Skin of body (tissue), 2 donors: ENCODE data around the gene FITM1. TPM values are rescaled to one million over a fixed set of nuclear protein-coding genes. Genes with fewer than 3 reads are reported as not detected.
A peak's percentile ranks its signal among the peaks of the same experiment; 100 is the strongest.

ENCODE experiments used
- DNase-seq: peaks from one replicate; lab custom pipeline; 2025; lab: John Stamatoyannopoulos, UW
- total RNA-seq: library from RNA; depleted of rRNA; stranded (reverse); fragments of >200 nt; gene quantifications from one replicate; pipeline ENCODE4 v1.2.3, GENCODE V29; 2014

The FITM1 gene
- total RNA-seq, 1 donor from 2014 or later: 13.0 TPM

DNA sequence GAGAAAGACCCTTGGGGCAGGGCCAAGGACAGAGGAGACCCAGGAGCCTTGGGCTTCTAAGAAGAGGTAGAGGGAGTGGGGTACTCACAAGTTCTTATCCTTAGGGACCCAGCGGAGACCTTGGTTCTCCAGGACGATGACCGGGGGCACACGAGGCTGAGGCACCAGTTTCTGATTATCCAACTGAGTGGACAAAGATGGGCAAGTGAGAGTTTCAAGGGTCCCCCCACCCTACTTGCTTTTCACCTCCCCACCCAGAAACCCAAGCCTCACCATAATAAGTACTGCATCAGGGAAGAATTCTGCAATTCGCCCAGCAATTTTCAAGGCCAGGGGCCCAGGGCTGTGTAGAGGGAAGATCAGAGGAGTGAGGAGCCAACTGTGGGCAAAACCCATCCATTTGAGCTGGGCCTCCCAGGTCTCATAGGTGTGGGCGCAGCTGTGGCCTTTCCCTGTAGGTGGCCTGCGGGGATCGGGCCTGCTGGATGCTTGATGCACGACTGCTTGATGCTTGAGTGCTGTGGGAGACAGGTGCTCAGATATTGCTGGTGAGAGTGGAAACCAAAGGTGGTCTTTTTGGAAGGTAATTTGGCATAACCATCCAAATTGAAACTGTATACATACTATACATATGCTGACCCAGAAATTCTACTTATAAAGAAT is 8.9 kb downstream of the FITM1 start:
- no peak for DNase-seq

- peak; percentile 99 for DNase-seq
Measured at GRCh38 chr14:24141097-24141880, 10.8 kb downstream of the FITM1 start, which contains the start of gene EMC9. TSS of gene EMC9 (minus strand) at chr14:24141591. CDS start at chr14:24141304, 287 bp downstream.

- no peak for DNase-seq
Measured at GRCh38 chr14:24143511-24143910, 13.1 kb downstream of the FITM1 start.

DNA sequence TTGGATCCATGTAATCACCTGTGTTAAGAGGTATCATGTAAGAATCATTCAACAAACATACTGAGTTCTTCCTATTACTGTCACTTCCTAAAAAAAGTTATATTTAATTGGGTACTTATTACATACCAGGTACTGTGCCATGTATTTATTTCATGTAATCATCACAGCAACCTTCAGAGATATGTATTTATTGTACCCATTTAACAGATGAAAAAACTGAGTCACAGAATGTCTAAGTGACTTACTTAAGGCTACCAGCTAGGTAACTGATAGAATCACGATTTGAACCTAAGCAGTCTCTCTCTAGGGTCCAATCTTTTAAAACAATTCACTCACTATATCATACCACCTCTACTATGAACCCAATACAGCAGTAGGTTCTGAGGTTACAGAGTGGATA is 14.0 kb downstream of the FITM1 start:
- DNase-seq: no peak

- DNase-seq: no peak
Measured at GRCh38 chr14:24145219-24145618, 14.8 kb downstream of the FITM1 start.

DNA sequence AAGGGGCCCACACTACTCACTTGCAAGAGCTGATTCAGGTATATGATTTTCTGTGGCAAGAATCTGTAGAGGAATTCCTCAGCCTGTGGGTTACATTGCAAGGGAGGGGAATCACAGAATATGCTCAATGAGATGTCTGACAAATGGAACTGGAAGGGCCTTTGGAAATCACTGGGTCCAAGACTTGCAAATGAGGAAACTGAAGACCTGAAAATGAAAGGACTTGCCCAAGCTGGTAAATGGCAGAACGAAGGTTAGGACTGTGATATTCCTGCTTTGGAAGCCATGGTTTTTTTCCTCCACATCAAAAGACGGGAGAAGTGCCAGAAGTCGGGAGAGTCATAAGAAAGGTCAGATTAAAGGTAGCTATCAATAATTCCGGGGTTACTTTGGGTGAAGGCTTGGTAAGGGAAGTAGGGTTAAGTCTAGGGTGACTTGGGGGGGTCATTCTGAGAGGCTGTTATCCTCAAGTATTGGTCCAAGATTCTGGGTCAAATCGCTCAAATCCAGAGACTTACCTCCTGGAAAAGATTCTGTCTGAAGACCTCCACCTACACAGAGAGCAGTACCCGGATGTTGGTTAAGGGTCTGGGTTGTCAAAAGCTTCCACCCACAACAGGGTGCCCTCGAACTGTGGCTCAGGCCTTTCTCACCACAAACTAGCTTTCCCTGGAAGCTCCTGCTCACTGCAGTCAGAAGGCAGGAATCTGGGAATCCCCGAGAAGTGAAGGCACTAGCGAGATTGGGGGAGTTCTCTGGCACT is 15.4 kb downstream of the FITM1 start:
- no peak for DNase-seq

- peak; percentile 90 for DNase-seq
Measured at GRCh38 chr14:24146453-24146977, 16.1 kb downstream of the FITM1 start, which contains the start of gene PSME2. TSS of gene PSME2 (minus strand) at chr14:24146610. CDS start at chr14:24146581, 29 bp downstream.

- DNase-seq: peak; percentile 98
Measured at GRCh38 chr14:24146978-24147760, 16.7 kb downstream of the FITM1 start, which contains the start of gene RNF31. TSS of gene RNF31 (plus strand) at chr14:24147498. CDS start at chr14:24147699, 201 bp downstream.

GRCh38 chr14:24147761-24148428 is 17.4 kb downstream of the FITM1 start:
- DNase-seq: no peak

DNA sequence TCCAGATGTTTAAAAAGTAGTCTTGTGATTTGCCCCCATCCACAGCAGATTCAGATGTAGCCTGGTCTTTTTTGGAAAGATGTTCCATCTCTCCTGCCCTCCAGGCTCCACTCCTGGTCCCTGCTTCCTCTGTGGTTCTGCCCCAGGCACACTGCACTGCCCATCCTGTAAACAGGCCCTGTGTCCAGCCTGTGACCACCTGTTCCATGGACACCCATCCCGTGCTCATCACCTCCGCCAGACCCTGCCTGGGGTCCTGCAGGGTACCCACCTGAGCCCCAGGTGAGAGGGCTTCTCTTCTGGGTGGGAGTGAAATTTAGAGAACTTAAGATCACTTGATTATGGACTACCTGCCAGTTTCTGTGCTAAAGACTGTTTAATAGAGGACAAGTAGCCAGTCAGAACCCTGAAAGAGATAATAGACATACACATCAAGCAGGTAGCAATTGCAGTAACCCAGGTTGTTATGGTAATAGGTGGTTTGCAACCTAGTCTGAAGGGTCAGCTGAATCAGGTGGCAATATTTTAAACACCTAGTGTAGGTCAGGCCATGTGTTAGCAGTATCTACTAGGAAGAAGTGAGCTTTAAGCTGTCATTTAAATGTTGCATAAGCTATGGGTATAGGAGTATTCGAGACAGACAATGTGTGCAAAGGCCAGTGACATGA is 19.0 kb downstream of the FITM1 start:
- DNase-seq: no peak

DNA sequence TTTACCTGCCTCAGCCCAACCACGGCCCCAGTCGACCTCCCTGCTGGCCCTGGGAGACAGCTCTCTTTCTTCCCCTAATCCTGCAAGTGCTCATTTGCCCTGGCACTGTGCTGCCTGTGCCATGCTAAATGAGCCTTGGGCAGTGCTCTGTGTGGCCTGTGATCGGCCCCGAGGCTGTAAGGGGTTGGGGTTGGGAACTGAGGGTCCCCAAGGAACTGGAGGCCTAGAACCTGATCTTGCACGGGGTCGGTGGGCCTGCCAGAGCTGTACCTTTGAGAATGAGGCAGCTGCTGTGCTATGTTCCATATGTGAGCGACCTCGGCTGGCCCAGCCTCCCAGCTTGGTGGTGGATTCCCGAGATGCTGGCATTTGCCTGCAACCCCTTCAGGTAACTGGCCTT is 19.6 kb downstream of the FITM1 start:
- no peak for DNase-seq

DNA sequence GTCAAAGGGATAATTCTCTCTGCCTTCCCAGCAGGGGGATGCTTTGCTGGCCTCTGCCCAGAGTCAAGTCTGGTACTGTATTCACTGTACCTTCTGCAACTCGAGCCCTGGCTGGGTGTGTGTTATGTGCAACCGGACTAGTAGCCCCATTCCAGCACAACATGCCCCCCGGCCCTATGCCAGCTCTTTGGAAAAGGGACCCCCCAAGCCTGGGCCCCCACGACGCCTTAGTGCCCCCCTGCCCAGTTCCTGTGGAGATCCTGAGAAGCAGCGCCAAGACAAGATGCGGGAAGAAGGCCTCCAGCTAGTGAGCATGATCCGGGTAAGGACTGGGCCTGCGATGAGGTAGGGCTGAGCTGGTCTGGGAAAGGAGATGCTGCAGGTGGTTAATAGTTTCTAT is 20.1 kb downstream of the FITM1 start:
- DNase-seq: no peak

DNA sequence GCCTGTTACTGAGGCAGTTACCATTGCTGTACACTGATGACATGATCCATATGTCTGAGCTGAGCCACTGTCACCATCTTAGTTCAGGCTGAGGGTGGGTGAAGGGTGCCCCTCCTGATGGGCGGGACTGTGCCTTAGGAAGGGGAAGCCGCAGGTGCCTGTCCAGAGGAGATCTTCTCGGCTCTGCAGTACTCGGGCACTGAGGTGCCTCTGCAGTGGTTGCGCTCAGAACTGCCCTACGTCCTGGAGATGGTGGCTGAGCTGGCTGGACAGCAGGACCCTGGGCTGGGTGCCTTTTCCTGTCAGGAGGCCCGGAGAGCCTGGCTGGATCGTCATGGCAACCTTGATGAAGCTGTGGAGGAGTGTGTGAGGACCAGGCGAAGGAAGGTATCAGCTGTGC is 20.5 kb downstream of the FITM1 start:
- no peak for DNase-seq

DNA sequence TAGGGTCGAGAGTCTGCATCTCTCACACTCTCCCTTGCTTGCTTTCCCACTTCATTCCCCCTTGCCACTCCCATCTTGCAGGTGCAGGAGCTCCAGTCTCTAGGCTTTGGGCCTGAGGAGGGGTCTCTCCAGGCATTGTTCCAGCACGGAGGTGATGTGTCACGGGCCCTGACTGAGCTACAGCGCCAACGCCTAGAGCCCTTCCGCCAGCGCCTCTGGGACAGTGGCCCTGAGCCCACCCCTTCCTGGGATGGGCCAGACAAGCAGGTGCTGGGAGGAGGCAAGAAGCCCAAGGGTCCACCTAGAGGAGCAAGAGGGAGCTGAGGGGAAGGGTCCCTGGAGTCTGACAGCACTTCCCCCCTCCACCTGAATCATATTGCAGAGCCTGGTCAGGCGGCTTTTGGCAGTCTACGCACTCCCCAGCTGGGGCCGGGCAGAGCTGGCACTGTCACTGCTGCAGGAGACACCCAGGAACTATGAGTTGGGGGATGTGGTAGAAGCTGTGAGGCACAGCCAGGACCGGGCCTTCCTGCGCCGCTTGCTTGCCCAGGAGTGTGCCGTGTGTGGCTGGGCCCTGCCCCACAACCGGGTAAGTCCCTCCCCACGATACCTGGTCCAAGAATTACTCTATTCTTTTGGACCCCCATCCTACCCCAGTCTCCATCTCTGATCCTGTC is 21.1 kb downstream of the FITM1 start:
- DNase-seq: no peak

DNA sequence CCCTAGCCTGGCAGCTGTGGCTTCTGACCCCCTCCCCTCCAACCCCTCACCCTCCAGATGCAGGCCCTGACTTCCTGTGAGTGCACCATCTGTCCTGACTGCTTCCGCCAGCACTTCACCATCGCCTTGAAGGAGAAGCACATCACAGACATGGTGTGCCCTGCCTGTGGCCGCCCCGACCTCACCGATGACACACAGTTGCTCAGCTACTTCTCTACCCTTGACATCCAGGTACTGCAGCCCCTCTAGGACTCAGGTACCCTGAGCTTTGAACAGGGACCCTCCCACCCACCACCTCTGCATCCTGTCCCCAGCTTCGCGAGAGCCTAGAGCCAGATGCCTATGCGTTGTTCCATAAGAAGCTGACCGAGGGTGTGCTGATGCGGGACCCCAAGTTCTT is 24.6 kb downstream of the FITM1 start:
- no peak for DNase-seq

- DNase-seq: no peak
Measured at GRCh38 chr14:24156840-24157239, 26.4 kb downstream of the FITM1 start.

DNA sequence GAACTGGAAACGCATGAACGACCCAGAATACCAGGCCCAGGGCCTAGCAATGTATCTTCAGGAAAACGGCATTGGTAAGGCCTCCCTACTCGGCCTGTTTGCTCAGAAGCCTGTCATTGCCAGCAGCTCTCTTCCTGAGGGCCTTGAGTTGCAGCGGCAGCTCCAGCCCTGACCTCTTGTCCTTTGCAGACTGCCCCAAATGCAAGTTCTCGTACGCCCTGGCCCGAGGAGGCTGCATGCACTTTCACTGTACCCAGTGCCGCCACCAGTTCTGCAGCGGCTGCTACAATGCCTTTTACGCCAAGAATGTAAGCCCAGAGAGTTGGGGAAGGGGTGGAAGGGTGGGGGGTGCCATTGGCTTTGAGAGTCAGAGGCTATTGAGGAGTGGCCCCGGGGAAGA is 26.9 kb downstream of the FITM1 start:
- no peak for DNase-seq

DNA sequence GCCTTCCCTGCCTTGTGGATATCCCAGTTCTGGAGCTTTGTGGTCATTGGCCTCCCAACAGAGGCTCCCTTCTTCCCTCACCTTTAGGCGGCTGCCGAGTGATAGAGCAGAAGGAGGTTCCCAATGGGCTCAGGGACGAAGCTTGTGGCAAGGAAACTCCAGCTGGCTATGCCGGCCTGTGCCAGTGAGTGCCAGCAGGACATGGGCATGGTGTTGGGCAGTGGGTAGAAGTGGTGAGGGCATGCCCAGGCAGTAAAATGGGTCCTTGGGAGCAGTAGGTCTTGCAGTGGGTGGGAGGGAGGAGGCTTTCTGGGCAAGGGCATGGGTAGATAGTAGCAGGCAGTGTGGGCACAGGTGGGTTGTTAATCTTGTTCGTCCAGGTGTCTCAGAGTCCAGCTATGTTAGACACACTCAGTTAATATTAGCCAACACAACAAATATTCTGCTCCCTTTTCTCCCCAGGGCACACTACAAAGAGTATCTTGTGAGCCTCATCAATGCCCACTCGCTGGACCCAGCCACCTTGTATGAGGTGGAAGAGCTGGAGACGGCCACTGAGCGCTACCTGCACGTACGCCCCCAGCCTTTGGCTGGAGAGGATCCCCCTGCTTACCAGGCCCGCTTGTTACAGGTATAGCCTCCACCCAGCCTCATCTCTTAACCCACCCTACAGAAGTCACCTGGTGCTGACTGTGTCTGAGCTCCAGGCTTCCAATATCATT is 29.5 kb downstream of the FITM1 start:
- DNase-seq: no peak

DNA sequence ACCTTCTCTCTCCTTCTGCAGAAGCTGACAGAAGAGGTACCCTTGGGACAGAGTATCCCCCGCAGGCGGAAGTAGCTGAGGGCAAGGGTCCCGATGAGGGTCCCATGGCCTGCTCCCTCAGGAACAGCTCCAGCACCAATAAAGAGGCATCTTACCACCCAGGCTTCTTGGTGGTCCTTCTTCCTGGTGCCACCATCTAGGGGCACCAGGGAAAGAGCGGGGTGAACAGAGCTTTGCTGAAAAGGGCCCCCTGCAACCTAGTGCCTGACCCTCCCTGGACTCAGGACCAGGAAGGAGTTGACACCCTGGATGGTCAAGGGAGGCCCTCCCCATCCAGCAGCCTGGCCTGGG is 30.0 kb downstream of the FITM1 start:
- DNase-seq: no peak
